Measurements from ENCODE around the gene URB1.
"Not testable (repeated sequence)": the region's sequence is repeated elsewhere in the genome, so short reads cannot be mapped to it uniquely, and the experiment has no call there.

Gene URB1

GRCh38 chr21:32392880-32393676 is at the start of gene URB1:
TSS of gene URB1 (minus strand) at chr21:32393012. CDS start at chr21:32392910, 102 bp downstream.
- peak; percentile 96 for DNase-seq

- DNase-seq, result no peak
These were observed 44.9 kb upstream of the URB1 start for GRCh38 chr21:32437729-32438128.

- DNase-seq, result not testable (repeated sequence)
These were observed 40.3 kb upstream of the URB1 start for GRCh38 chr21:32432982-32433660.

- DNase-seq, result no peak
These were observed 35.3 kb upstream of the URB1 start for GRCh38 chr21:32427958-32428623.

- no peak for DNase-seq
These were observed 33.8 kb upstream of the URB1 start for GRCh38 chr21:32426592-32427051.

- no peak for DNase-seq
These were observed 33.3 kb upstream of the URB1 start for GRCh38 chr21:32426066-32426465.

GRCh38 chr21:32425628-32426027 is 32.8 kb upstream of the URB1 start:
- no peak for DNase-seq

- no peak for DNase-seq
These were observed 31.9 kb upstream of the URB1 start for GRCh38 chr21:32424674-32425073.

GRCh38 chr21:32424191-32424535 is 31.4 kb upstream of the URB1 start:
- DNase-seq, result no peak

GRCh38 chr21:32423320-32424190 is 30.7 kb upstream of the URB1 start:
- DNase-seq, result no peak

- DNase-seq, result no peak
These were observed 29.3 kb upstream of the URB1 start for GRCh38 chr21:32422064-32422463.

GRCh38 chr21:32418146-32418545 is 25.3 kb upstream of the URB1 start:
- no peak for DNase-seq

GRCh38 chr21:32415451-32416398 is 22.9 kb upstream of the URB1 start:
- no peak for DNase-seq

- DNase-seq, result no peak
These were observed 22.0 kb upstream of the URB1 start for GRCh38 chr21:32414579-32415358.

- no peak for DNase-seq
These were observed 21.1 kb upstream of the URB1 start for GRCh38 chr21:32413697-32414578.

GRCh38 chr21:32413015-32413504 is 20.2 kb upstream of the URB1 start:
- DNase-seq, result no peak

GRCh38 chr21:32412162-32413014 is 19.6 kb upstream of the URB1 start, which contains the start of gene EVA1C:
TSS of gene EVA1C (plus strand) at chr21:32412706. CDS start at chr21:32412854, 148 bp downstream.
- peak; percentile 87 for DNase-seq

Data from activated T-cell treated with anti-CD3 and anti-CD28 coated beads, Interleukin-2, amount 50 U/mL, for 1 hour (primary cell).